ENCODE data around the gene TRIM8. TPM values are rescaled to one million over a fixed set of nuclear protein-coding genes. Genes with fewer than 3 reads are reported as not detected.

The TRIM8 gene
- total and polyA plus RNA-seq, 2 donors (not counting 1 experiment from before 2014, with no cell fraction given): 44.9 to 74.4 TPM

- no peaks in the 10 kb centered on the region for H3K36me3 ChIP-seq (replicated peaks in 1 of 2; ENCODE audit: control extremely low read depth in 1 of 2, control insufficient read depth in 1 of 2, extremely low read depth in 1 of 2, insufficient read depth in 2 of 2, low read length in 1 of 2)
- WGBS (ENCODE audit: insufficient coverage): 97% methylated on average over 7 of the region's 13 CpGs
- H3K27ac ChIP-seq (ENCODE audit: low read length in 2 of 2): no peak overlapping the region
- no peaks in the 10 kb centered on the region for H3K27me3 ChIP-seq (replicated peaks in 1 of 4; ENCODE audit: control extremely low read depth in 1 of 4, control insufficient read depth in 3 of 4, insufficient read depth in 4 of 4, low read length in 3 of 4)
- peak overlapping the region in 1 of 5 experiments; percentile 4 for H3K4me3 ChIP-seq (ENCODE audit: control extremely low read depth in 1 of 5, extremely low read depth in 1 of 5, insufficient read depth in 1 of 5, low read depth in 2 of 5, low read length in 4 of 5)
- intact Hi-C loops (cut with micrococcal nuclease): no loop called here
- Mint-ChIP-seq H3K9me3 (ENCODE audit: insufficient read depth) (no peaks in the 10 kb centered on the region), H3K4me3 (peak overlapping the region; percentile 81), H3K27me3 (no peaks in the 10 kb centered on the region), H3K27ac (peak overlapping the region; percentile 51), H3K4me1 (peaks cover 38% of the 10 kb centered on the region)
- CTCF ChIA-PET: interaction anchor here (1.0 to 7.3 kb wide), 3 partner anchors 15 to 40 kb away, joined by 4 to 50 read pairs (median 5); partner anchors contain the start of gene TRIM8
- H4K20me1 ChIP-seq (ENCODE audit: control insufficient read depth, insufficient read depth, low read length, poor library complexity, severe bottlenecking): no peaks in the 10 kb centered on the region
- H3K9ac ChIP-seq (ENCODE audit: low read length): peak overlapping the region; percentile 35
- TF ChIP-seq EZH2 (IDR thresholded peaks at IDR 0.05; ENCODE audit: borderline replicate concordance, insufficient read depth, low read depth, low read length, poor library complexity, severe bottlenecking) (no peak), CTCF (IDR thresholded peaks at IDR 0.05) (no peak)
- H3K4me2 ChIP-seq (replicated peaks; ENCODE audit: low read depth, low read length, poor library complexity, severe bottlenecking): peak overlapping the region; percentile 60
- ATAC-seq (ENCODE audit: low read depth) (no peak), DNase-seq (no peak)
- H3K9me3 ChIP-seq (ENCODE audit: control extremely low read depth in 1 of 3, control insufficient read depth in 2 of 3, insufficient read depth in 1 of 3, low read length in 2 of 3): no peaks in the 10 kb centered on the region
- no peak overlapping the region for H2AFZ ChIP-seq (ENCODE audit: insufficient read depth, low read depth, low read length, poor library complexity, severe bottlenecking)
- H3K79me2 ChIP-seq (ENCODE audit: control insufficient read depth, insufficient read depth, low read length): no peaks in the 10 kb centered on the region
- POLR2A ChIA-PET: no interaction called here
- H3K4me1 ChIP-seq (ENCODE audit: control insufficient read depth in 2 of 2, insufficient read depth in 2 of 2, low read length in 2 of 2): peaks cover 31 to 34% of the 10 kb centered on the region in 2 donors
Measured at GRCh38 chr10:102673236-102673818, 29.0 kb downstream of the TRIM8 start.

GRCh38 chr10:102673819-102674511, 29.7 kb downstream of the TRIM8 start:
- TF ChIP-seq EZH2 (IDR thresholded peaks at IDR 0.05; ENCODE audit: borderline replicate concordance, insufficient read depth, low read depth, low read length, poor library complexity, severe bottlenecking) (no peak), CTCF (IDR thresholded peaks at IDR 0.05) (no peak)
- H3K27me3 Mint-ChIP-seq: no peaks in the 10 kb centered on the region
- H3K27ac Mint-ChIP-seq: peak overlapping the region; percentile 51
- ChIA-PET POLR2A (interaction anchor here (1.1 to 6.0 kb wide), 3 partner anchors 13 to 31 kb away, joined by 3 to 49 read pairs (median 10); partner anchors contain the start of gene TRIM8), CTCF (interaction anchor here (1.0 to 7.3 kb wide), 4 partner anchors 16 to 39 kb away, joined by 4 to 50 read pairs (median 8); partner anchors contain the start of gene TRIM8)
- peak overlapping the region; percentile 81 for H3K4me3 Mint-ChIP-seq
- H3K79me2 ChIP-seq (ENCODE audit: control insufficient read depth, insufficient read depth, low read length): no peaks in the 10 kb centered on the region
- DNase-seq: peak; percentile 49
- ATAC-seq (ENCODE audit: low read depth): peak; percentile 60
- peak overlapping the region; percentile 65 for H2AFZ ChIP-seq (ENCODE audit: insufficient read depth, low read depth, low read length, poor library complexity, severe bottlenecking)
- H3K9ac ChIP-seq (ENCODE audit: low read length): peak overlapping the region; percentile 35
- no peaks in the 10 kb centered on the region for H3K27me3 ChIP-seq (replicated peaks in 1 of 4; ENCODE audit: control extremely low read depth in 1 of 4, control insufficient read depth in 3 of 4, insufficient read depth in 4 of 4, low read length in 3 of 4)
- H3K4me2 ChIP-seq (replicated peaks; ENCODE audit: low read depth, low read length, poor library complexity, severe bottlenecking): peak overlapping the region; percentile 60
- H3K4me3 ChIP-seq (ENCODE audit: control extremely low read depth in 1 of 5, extremely low read depth in 1 of 5, insufficient read depth in 1 of 5, low read depth in 2 of 5, low read length in 4 of 5): peak overlapping the region in 4 of 5 experiments; percentile 4 to 34 (median 12)
- intact Hi-C loops (cut with micrococcal nuclease): no loop called here
- H4K20me1 ChIP-seq (ENCODE audit: control insufficient read depth, insufficient read depth, low read length, poor library complexity, severe bottlenecking): no peaks in the 10 kb centered on the region
- peaks cover 31 to 34% of the 10 kb centered on the region in 2 donors for H3K4me1 ChIP-seq (ENCODE audit: control insufficient read depth in 2 of 2, insufficient read depth in 2 of 2, low read length in 2 of 2)
- no peaks in the 10 kb centered on the region for H3K9me3 Mint-ChIP-seq (ENCODE audit: insufficient read depth)
- no peaks in the 10 kb centered on the region for H3K9me3 ChIP-seq (ENCODE audit: control extremely low read depth in 1 of 3, control insufficient read depth in 2 of 3, insufficient read depth in 1 of 3, low read length in 2 of 3)
- H3K36me3 ChIP-seq (replicated peaks in 1 of 2; ENCODE audit: control extremely low read depth in 1 of 2, control insufficient read depth in 1 of 2, extremely low read depth in 1 of 2, insufficient read depth in 2 of 2, low read length in 1 of 2): no peaks in the 10 kb centered on the region
- 18% methylated on average over 7 of the region's 19 CpGs for WGBS (ENCODE audit: insufficient coverage)
- H3K27ac ChIP-seq (ENCODE audit: low read length in 2 of 2): no peak overlapping the region
- peaks cover 41% of the 10 kb centered on the region for H3K4me1 Mint-ChIP-seq
